SK-N-SH treated with all-trans-retinoic acid at 6 μM for 48 hours (cell line): Measurements from ENCODE around the gene DUS4L.

Source experiments
- BACH2 ChIP-seq: fragments of 250-450 bp; sonication (Bioruptor Pico); IDR thresholded peaks from 2 replicates; pipeline ENCODE4 v1.9.0; 2021; ENCODE audit warnings: mild to moderate bottlenecking, borderline replicate concordance
- ESRRG ChIP-seq: fragments of 250-450 bp; sonication (Bioruptor Pico); IDR thresholded peaks from 2 replicates; pipeline ENCODE4 v1.6.1; 2021; ENCODE audit warnings: mild to moderate bottlenecking
- ISL1 ChIP-seq: fragments of 250-450 bp; sonication (Bioruptor Pico); IDR thresholded peaks from 2 replicates; pipeline ENCODE4 v2.1.2; 2022; ENCODE audit warnings: mild to moderate bottlenecking, moderate library complexity
- ZNF8 ChIP-seq: fragments of 450-650 bp; formaldehyde crosslinking; IDR thresholded peaks from 2 replicates; pipeline ENCODE4 v1.5.0; 2020; ENCODE audit warnings: mild to moderate bottlenecking, moderate library complexity
- TF ChIP-seq, protein P1 (sequence below): fragments of 250-450 bp; sonication (Bioruptor Pico); IDR thresholded peaks from 2 replicates; pipeline ENCODE4 v1.8.0; 2020; ENCODE audit warnings: mild to moderate bottlenecking, moderate library complexity, borderline replicate concordance

DNA sequence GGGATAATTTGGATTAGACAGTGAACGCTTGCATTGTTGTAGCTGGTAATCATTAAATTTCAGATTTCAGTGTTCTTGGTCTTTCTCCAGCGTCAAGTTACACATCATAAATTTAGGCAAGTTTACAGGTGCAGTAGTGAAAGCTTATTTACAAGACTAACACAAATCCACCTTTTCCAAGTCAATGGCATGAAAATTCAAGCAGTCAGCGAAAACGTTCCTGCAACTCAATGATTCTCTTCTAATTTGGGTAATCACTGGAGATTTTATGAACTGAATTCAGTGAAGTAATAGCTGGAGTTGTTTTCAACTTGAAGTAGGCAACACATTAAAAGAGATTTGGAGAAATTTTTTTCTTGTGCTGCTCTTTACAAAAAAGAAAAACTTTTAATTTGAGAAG lies 34.2 kb downstream of the DUS4L start:
- TF ChIP-seq ISL1 (CRISPR knock-in tag), result no peak
- TF ChIP-seq BACH2, result no peak
- TF ChIP-seq ZNF8 (CRISPR knock-in tag), result no peak
- TF ChIP-seq, protein P1, sequence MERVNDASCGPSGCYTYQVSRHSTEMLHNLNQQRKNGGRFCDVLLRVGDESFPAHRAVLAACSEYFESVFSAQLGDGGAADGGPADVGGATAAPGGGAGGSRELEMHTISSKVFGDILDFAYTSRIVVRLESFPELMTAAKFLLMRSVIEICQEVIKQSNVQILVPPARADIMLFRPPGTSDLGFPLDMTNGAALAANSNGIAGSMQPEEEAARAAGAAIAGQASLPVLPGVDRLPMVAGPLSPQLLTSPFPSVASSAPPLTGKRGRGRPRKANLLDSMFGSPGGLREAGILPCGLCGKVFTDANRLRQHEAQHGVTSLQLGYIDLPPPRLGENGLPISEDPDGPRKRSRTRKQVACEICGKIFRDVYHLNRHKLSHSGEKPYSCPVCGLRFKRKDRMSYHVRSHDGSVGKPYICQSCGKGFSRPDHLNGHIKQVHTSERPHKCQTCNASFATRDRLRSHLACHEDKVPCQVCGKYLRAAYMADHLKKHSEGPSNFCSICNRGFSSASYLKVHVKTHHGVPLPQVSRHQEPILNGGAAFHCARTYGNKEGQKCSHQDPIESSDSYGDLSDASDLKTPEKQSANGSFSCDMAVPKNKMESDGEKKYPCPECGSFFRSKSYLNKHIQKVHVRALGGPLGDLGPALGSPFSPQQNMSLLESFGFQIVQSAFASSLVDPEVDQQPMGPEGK (CRISPR knock-in tag), result no peak
- no peak for TF ChIP-seq ESRRG (CRISPR knock-in tag)
